ENCODE data around the gene RNF26.

Gene RNF26

DNA sequence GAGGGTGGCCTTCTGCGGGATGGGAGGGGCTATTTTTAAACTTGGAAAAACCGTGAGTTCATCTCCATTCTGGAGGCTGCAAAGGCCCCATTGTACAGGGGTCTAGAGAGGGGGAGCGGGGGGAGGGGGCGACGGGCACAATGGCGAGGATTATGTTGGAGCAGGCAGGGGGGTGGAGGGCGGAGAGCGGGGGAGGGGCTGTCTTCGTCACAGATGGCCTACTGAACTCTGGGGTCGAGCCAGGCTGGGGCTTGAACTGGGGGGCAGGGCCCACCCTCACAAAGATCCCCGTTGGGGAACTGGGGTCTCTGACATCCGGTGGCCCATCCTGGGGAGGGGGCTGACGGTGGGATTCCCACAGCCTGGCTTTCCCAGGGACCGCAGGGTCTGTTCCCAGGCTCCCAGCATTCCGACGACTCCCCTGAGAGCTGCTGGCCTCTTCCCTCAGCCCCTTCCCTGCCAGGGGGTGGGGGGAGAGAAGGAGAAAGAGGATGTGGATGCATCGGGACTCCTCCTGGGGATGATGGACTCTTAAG is 14.0 kb upstream of the RNF26 start:
- no peak for DNase-seq (ENCODE audit: low read depth, low spot score)
- ChIA-PET POLR2A (interaction anchor here (0.6 to 1.4 kb wide), 4 partner anchors 14 to 141 kb away, joined by 3 read pairs; partner anchors contain the start of genes CBL and RNF26), CTCF (interaction anchor here (0.8 to 9.8 kb wide), 22 partner anchors 12 to 218 kb away, joined by 3 to 342 read pairs (median 8); partner anchors contain the start of genes C1QTNF5, CBL, DPAGT1 and RNF26)
- TF ChIP-seq, protein P1, sequence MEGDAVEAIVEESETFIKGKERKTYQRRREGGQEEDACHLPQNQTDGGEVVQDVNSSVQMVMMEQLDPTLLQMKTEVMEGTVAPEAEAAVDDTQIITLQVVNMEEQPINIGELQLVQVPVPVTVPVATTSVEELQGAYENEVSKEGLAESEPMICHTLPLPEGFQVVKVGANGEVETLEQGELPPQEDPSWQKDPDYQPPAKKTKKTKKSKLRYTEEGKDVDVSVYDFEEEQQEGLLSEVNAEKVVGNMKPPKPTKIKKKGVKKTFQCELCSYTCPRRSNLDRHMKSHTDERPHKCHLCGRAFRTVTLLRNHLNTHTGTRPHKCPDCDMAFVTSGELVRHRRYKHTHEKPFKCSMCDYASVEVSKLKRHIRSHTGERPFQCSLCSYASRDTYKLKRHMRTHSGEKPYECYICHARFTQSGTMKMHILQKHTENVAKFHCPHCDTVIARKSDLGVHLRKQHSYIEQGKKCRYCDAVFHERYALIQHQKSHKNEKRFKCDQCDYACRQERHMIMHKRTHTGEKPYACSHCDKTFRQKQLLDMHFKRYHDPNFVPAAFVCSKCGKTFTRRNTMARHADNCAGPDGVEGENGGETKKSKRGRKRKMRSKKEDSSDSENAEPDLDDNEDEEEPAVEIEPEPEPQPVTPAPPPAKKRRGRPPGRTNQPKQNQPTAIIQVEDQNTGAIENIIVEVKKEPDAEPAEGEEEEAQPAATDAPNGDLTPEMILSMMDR (IDR thresholded peaks at IDR 0.05; ENCODE audit: insufficient read depth, low read length, missing control alignments) = no peak
- peak overlapping the region; percentile 46 for H3K4me3 ChIP-seq (ENCODE audit: low read depth, low read length)

DNA sequence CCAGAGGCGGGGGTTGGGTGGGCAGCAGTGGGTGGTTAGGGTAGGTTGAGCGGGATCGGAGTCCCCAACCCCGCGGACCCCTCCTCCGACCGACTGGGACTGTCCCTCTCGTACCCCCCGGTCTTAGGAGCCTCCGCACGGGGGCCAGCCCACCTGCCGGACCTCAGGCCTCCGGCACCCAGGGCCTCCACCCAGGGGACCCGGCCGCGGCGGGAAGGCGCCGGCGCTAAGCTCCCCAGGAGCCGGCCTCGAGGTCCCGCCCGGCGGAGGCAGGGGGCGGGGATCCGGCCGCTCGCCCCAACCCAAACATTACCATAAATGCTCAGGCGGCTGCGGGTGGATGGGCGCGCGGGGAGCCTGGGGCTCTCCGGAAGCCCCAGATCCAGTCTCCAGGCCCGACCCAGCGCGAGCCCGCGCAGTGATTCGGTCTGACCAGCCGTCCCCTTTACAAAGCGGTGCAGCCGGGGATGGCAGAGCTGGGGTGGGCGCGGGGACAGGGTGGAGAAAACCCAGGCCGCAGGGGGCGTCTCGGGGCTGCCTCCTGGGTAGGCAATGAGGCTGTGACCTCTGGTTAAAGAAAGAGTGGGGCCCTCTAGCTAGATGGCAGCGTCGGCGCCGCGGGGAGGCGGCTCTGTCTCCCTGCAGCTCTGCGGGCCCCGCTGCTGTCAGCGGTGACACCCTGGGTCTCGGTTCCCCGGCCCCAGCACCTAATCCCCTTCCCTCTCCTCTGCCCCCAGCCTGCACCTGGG is 13.4 kb upstream of the RNF26 start:
- no peak for DNase-seq (ENCODE audit: low read depth, low spot score)
- TF ChIP-seq, protein P1 (IDR thresholded peaks at IDR 0.05; ENCODE audit: insufficient read depth, low read length, missing control alignments) = no peak
- ChIA-PET POLR2A (interaction anchor here (0.5 to 1.4 kb wide), 6 partner anchors 13 to 140 kb away, joined by 3 read pairs; partner anchors contain the start of genes CBL and RNF26), CTCF (interaction anchor here (0.6 to 9.8 kb wide), 32 partner anchors 12 to 230 kb away, joined by 3 to 342 read pairs (median 6); partner anchors contain the start of genes C1QTNF5, CBL, DPAGT1 and RNF26)
- H3K4me3 ChIP-seq (ENCODE audit: low read depth, low read length) = peak overlapping the region; percentile 46

DNA sequence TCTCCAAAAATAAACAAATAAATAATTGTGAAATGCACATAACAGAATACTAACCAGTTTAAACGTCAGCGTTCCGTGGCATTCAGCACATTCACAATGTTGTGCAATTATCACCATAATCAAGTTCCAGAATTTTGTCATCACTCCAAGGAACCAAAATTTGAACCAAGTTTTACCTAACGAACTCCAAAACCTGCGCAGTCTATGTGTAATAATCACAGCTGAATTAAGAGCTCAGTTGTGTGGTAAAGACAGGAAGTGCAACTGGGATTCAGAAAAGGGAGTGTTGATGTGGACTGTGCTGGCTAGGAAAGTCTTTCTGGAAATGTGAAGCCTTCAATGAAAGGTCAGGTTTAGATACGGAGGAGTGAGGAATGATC is 12.0 kb upstream of the RNF26 start:
- DNase-seq (ENCODE audit: low read depth, low spot score) = no peak
- no peak overlapping the region for H3K4me3 ChIP-seq (ENCODE audit: low read depth, low read length)
- TF ChIP-seq, protein P1 (IDR thresholded peaks at IDR 0.05; ENCODE audit: insufficient read depth, low read length, missing control alignments) = no peak
- ChIA-PET POLR2A (no interaction called here), CTCF (interaction anchor here (0.6 to 9.8 kb wide), 32 partner anchors 14 to 228 kb away, joined by 3 to 342 read pairs (median 8); partner anchors contain the start of genes C1QTNF5, CBL, HINFP and RNF26)

DNA sequence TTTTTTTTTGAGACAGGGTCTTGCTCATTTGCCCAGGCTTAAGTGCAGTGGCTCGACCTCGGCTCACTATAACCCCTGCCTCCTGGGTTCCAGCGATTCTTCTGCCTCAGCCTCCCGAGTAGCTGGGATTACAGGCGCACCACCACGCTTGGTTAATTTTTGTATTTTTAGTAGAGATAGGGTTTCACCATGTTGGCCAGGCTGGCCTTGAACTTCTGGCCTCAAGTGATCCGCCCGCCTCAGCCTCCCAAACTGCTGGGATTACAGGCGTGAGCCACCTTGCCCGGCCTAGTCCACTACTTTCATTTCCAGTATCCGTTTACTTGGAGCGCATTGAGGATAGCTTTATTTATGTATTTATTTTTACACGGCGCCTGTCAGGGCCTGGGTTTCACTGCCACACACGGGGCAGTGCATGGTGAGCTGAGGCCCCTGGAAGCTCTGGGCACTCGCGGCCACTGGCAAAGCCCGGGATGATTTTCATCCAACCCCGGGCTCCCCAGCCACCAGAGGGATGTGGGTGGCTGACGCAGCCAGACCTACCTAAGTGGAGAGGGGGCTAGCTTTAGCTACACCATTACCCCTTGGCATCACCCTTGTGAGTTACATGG is 11.3 kb upstream of the RNF26 start:
- TF ChIP-seq, protein P1 (IDR thresholded peaks at IDR 0.05; ENCODE audit: insufficient read depth, low read length, missing control alignments) = no peak
- POLR2A ChIA-PET = interaction anchor here (1.5 kb wide), 1 partner anchor 14 kb away, joined by 4 read pairs; no protein-coding TSS in a partner anchor
- no peak for DNase-seq (ENCODE audit: low read depth, low spot score)
- no peak overlapping the region for H3K4me3 ChIP-seq (ENCODE audit: low read depth, low read length)
- CTCF ChIA-PET = interaction anchor here (0.6 to 9.8 kb wide), 63 partner anchors 13 to 719 kb away, joined by 3 to 342 read pairs (median 6); partner anchors contain the start of genes ABCG4, C1QTNF5, CBL and DPAGT1

DNA sequence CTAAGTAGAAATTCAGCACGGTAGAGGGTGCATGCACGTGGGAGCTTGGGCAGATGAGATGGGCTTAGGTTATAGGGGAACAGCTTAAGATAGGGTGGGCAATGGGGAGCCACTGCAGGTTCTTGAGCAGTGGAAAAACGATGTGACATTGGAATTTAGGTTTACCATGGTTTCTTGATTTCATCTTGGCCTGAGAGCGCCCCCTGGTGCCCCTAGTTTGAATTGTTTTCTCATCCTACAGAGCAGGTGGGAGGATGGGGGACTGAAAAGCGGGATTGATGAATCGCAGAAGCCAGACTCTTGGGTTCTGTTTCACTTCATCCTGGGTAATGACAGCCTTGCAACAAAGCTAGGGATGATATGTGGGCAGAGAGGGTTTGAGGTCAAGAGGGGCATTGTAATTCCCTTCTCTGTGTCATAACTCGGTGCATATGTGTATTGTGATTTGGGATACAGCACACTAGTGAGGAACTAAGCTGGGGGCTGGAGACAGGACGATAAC is 10.7 kb upstream of the RNF26 start:
- H3K4me3 ChIP-seq (ENCODE audit: low read depth, low read length) = no peak overlapping the region
- no peak for DNase-seq (ENCODE audit: low read depth, low spot score)
- TF ChIP-seq, protein P1 (IDR thresholded peaks at IDR 0.05; ENCODE audit: insufficient read depth, low read length, missing control alignments) = peak; percentile 65
- ChIA-PET POLR2A (interaction anchor here (1.5 kb wide), 1 partner anchor 14 kb away, joined by 4 read pairs; no protein-coding TSS in a partner anchor), CTCF (interaction anchor here (0.6 to 9.8 kb wide), 68 partner anchors 13 to 720 kb away, joined by 3 to 342 read pairs (median 6); partner anchors contain the start of genes ABCG4, C1QTNF5, CBL and DPAGT1)

Measured in AG04449 (cell line).